CD4-positive, alpha-beta T cell treated with Interferon alpha-2 for 1 hour (primary cell): ENCODE measurements around the gene TMEM131.

Experiments used
- DNase-seq, 2 donors: peaks; one replicate each; pipeline ENCODE4 v3.0.0-alpha.2; 2020 to 2022

TMEM131 gene

DNA sequence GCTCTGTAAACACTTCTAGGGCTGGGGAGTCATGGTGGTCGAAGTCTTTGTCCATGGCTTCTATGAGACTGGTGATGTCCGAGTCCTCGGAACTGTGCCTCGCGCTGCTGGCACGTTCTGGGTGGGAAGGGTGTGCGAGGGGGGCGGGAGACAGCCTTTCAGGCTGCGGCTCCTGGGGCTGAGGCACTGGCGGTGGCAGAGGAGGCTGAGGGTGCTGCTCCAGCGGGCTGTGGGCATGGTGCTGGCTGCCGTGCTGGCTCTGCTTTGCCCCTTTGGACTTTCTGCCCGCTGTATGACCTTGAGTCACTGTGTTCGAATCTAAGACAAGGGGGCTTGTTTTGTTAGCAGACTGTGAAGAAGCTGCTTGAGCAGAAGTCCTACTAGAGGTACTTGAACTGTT lies 203.3 kb downstream of the TMEM131 start:
- DNase-seq, result no peak

DNA sequence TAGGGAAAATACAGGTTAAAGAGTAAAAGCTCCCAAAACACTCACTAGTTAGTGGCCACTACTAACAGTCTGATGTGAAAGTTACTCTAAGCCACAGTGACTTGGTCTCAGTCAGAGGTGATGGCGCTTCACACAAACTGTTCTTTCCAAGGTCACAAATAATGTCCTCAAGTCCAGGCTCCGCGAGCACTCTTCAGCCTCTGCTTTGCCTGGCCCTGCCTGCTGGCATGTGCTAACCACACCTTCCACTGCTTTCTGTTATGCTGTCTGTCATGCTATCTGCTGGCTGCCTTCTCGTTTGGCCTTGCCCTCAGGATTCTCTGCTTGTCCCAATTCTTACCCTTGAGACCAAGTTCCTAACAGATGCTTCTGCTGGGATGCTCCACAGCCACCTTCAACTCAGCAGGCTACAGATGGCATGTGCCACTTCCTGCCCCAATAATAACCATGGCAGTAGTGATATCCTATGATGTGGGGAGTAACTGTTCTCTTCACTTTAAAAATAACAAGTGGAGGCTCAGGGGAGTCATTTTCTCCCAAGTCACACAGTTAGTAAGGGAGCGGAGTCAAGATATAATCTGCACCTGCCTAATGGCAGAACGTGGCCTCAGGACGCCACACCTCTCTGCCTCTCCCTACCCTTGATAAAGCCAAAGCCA lies 206.6 kb downstream of the TMEM131 start:
- DNase-seq, result no peak

DNA sequence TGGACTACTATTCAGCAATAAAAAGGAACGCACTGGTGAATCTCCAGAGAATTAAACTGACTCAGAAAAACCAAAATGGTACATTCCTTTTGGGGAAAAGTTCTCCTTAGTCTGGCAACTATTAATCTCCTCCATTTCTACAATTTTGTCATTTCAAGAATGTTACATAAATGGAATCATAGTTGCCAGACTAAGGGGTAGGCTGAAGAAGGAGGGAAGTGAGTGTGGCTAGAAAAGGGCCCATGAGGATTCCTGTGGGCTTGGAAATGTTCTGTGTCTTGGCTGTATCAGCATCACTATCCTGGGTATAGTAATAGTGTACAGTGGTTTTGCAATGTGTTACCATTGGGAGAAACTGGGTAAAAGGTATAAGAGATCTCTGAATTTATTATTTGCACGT lies 209.9 kb downstream of the TMEM131 start:
- no peak for DNase-seq

DNA sequence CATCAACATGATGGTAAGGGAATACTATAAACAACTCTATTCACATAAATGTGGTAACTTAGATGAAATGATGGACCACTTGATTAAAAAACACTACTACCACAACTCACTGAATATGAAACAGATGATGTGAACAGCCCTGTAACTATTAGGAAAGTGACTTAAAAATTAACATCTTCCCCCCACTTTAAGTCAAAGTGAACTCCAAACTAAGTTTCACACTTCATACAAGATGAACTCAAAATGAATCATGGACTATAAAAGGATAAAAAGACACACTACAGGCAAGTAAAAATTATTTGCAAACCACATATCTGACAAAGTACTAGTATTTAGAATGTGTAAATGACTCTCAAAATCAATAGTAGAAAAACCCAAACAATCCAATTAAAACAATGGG lies 210.8 kb downstream of the TMEM131 start:
- DNase-seq, result no peak

DNA sequence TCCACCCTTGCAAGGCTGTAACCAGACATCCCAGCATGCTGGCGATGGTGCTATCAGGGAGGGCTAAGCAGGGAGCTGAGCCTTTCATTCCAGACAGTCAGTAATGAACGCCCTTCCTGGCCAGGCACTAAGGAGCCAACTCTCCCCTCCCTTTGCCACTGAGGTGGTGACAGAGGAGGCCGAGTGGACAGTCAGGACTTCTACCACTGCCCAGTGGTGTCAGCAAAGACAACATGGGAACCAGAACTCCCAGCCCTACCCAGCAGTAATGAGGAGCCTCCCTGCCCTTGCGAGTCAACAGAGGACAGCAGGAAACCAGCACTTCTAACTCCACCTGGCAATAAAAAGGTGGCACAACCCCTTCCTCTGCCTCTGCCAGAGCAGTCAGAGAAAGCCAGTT lies 213.8 kb downstream of the TMEM131 start:
- DNase-seq, result no peak

DNA sequence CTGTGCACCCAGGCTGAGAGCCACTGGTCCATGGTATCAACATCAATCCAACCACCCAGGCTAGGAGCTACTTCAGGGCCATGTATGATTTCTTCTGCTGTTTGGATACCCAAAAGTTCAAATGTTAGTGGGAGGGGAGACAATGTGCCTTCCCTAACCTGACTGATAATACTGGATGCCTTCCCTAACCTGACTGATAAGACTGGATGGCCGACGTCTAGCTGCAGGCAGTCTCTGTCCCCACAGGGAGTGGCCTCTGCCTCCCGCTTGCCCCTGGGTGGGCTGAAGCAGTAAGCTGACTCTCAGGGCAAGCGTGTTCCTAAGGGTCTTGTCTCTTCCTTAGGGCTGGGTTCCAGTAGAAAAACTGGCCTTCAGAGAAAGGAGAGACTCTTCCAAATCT lies 216.6 kb downstream of the TMEM131 start:
- no peak for DNase-seq

DNA sequence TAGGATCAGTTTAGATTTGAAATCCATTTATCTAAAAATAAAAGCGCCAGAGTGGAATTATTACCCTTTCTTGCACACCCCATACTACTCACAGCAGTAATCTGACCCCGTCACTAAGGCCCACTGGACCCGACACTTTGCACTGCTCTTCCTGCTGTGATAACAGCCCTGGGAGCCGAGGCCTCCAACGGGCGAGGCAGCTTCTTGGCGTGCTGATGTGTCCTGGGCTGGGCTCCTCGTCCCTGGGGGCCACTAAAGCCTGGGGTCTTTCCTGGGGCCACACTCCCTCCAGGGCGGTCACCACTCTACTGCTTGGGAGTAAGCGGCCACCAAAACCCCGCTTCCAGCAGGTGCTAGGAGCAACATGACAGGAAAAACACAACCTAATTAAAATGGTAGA lies 220.7 kb downstream of the TMEM131 start:
- no peak for DNase-seq

DNA sequence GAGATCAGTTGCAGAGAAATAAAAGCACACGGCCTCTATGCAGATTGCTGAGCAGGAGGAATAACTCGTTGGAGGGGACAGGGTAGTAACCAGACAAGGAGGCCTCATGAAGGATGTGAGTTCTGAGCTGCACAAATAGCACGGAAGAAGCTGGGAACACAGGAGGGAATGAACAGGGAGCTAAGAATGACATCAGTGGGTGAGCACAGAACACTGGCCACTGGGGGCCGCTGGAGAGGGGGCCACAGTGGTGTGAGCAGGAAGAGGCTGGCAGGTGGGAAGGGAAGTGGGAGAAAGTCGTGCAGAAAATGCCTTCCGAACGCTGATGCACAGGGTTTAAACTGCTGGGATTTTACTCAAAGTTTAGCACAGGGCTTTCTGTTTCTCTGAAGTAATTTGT lies 221.3 kb downstream of the TMEM131 start:
- no peak for DNase-seq

DNA sequence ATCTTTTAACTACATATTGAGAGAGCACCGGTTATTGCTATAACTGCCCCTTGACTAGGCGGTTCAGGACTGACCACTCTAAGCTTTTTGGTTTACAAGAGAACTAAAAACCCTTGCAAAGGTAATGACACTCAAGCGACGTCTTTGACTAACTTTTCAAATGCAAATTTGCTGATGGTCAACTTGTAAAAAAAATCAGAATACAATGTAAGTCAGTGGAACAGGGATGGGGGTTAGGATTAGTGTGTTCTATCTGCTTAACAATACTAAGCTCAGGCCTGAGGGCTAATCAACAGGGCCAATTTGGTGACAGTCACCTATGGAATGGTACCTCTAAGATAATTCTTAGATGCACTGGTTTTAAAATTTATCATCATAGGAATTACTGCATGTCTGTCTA lies 225.3 kb downstream of the TMEM131 start:
- DNase-seq, result no peak

DNA sequence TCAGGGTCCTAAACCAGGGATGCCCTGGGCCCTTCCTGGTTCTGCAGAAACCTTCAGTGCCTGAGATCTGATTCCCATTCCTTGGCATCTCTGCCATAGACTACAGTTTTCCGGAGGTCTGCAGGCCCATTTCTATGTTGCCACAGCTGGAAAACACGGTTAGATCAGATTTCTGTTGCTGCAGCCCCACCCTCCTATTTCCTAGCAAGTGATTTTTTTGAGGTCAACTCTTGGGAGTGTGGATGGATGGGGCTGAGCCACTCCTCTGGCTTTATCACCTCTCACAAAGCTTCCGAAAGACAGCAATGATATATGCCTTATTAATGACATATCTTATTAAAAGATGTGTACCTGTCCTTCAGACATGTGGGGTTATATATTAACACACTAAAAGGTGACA lies 226.0 kb downstream of the TMEM131 start:
- DNase-seq, result no peak

DNA sequence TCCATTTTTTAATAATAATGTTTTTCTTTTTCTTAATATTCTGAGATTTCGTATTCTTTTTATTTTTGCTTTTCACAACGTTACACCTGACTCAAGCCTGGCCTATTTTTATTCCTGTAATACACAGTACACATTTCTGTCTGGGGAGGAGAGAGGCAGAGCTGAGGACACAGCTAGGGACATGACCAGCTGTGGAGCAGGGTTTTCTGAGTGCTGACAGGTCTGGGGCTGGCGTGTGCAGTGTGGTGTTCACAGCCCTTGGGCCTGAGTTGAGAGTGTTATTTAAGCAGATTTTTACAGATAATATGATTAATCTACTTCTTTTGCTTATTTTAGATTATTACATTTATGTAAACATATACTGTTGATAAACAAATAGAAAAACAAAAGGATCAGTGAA lies 226.4 kb downstream of the TMEM131 start:
- DNase-seq, result no peak

DNA sequence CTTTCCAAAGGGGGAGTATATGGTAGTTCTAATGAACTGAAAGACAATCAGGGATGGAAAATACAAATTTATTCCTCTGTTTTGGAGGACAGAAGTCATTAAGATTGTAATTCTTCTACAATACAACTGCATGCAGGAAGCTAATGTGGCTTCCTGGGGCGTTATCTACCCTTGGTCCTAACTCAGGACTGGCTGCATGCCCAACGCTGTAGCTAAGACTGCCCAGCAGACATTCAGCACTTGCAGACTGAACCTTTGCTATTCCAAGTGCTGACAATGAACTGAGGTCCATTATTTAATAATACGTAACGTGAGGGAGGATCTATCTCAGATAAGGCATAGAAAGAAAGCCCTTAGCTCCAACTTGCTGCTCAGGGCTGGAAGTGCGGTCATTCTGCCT lies 229.2 kb downstream of the TMEM131 start:
- DNase-seq, result no peak

DNA sequence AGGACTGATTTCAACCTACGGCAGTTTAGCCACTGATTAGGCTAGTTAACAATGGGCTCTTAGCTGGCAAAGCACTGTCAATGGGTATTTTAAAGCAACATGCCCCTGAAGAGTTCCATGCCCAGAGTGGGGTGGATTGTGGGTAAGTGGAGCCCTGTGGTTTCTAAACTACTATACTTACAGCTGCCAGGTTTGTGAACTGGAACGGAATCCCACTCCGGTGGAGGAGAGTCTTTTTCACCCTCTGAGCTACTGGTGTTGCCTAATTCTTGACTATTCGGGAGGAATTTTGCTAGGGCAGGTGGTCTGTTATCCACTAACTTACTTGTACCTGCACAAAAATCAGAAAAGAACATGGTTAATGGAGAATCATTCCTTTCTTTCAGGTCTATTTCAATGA lies 229.8 kb downstream of the TMEM131 start:
- no peak for DNase-seq

DNA sequence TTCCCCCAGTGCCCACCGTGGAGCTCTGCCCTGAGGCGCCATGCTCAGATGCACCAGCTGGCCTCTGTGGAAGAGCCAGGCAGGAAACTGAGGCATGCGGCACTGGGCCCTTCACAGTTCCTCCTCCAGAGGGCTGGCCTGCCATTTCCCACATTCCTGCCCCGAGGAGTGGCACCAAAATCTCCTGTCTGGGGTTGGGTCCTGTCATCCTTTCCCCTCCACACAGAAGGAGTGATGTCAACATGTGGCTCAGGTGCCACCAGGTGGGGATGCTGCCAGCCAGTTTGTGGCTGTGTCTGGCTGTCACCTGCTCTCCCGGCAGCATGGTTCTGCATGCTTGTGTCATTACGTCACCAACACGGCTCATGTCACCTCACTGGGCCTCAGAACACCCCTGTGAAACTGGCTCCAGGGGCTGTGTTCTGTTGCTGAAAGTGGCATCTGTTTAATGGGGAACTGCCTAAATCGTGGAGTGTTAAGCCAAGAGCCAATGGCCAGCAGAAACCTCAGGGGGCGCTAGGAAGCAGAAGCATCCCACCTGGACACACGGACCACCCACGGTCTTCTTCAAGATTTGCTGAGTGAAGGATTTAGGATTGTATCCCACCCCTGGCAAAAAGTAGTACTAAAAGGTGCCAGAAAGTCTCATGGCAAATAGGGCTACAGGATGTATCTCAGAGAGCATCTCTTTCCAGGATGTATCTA lies 231.0 kb downstream of the TMEM131 start:
- DNase-seq, result no peak

DNA sequence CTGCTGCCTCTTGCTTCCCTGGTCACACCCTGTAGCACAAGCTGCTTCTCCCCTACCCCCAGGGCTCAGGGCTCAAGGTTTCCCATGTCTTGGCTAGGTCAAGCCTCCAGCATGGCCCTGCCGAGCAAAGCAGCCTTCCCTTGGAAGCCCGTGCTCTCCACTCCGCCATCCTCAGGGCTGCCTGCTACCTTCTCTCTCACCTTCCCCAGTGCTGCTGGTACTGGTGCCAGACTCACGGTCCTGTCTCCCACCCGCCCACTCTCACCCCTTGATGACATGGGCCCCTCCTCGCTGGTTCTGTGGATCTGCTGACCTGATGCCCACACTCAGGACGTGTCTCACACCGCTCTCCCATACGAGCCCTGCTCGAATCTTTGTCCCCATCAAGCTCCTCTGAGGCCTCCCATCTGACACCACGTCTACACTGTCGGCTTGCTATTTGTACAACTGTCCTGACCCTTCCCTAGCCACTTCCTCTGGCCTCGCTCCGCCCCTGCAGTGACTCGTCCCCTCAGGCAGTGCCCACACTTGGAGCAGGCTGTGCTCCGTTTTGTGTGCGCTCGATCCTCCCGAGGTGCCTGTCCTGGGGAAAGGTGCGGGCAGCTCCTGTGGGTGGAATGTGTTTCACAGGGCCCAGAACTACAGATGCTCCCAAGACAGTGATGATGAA lies 232.4 kb downstream of the TMEM131 start:
- no peak for DNase-seq

DNA sequence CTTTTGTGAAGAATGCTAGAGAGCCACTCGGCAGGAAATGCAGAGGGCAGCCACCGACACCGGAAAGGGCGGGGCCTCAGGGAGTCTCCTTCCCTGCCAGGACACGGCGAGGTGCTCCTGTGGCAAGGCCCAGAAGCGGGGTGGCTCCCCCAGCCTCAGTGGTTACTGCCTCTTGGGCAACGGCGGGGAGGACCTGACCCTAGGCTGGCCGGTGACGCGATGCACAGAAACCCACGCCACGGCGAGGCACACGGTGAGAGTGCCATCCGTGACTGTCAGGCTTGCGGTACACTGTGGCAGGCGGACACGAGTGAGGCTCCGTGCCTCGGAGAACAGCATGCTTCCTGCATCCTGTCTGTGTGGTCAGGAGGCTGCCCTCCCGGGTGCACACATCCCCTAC lies 234.6 kb downstream of the TMEM131 start:
- DNase-seq, result peak; percentile 26 to 65

DNA sequence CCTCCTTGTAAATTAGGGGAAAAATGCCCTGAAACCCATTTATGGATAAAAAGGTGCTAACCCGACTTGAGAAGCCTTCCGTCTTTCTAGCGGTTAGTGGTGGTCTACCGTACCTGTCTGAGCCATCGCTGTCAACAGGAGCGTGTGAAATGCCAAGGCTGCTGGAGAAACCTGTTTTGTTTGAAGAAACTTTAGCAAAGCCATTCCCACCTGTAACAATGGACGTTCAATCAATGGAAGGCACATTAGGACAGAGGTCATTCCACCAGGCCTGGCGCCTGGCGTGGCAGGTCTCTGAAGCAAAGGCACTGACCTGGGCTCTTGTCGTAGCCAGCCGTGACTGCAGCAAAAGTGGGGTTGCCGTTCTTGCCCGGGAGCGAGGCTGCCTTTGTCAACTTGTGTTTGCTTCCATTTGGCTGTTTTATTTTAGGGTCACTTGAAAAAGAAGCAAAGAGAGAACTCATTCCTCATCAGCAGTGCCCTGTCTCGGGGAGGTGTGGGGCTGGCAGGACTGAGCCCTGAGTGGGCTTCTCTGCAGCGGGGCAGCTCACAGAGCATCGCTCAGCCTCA lies 235.2 kb downstream of the TMEM131 start:
- no peak for DNase-seq

DNA sequence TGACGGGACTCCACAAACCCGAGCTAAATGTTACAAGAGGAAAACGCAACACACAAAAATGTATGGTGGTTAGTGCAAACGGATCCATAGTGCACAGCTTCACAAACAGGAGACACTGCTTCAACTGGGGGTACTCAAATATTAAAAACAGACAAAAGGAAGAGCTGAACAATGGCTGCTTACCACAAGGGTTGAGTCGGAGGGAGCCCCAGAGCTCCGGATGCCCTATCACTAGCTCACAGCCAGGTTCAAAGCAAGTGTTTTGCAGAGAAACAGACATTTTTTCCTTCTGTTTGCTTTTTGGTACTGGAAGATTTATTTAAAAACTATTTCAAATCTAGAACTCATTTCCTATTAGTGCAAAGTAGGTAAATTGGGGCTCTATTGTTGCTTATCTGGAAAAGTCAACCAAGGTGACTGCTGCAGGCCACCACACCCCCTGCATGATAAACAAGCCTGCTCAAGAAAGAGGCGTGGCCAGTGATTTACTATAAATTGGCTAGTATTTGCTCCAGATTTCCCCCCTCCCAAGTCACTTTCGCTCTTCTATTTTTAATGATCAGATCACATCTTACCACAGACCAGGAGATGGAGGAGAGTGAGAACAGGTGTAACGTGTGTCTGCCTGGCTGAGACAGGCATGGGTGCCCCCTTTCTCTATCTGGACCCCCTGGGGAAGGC lies 235.9 kb downstream of the TMEM131 start:
- DNase-seq, result peak in 1 of 2 donors; percentile 52

DNA sequence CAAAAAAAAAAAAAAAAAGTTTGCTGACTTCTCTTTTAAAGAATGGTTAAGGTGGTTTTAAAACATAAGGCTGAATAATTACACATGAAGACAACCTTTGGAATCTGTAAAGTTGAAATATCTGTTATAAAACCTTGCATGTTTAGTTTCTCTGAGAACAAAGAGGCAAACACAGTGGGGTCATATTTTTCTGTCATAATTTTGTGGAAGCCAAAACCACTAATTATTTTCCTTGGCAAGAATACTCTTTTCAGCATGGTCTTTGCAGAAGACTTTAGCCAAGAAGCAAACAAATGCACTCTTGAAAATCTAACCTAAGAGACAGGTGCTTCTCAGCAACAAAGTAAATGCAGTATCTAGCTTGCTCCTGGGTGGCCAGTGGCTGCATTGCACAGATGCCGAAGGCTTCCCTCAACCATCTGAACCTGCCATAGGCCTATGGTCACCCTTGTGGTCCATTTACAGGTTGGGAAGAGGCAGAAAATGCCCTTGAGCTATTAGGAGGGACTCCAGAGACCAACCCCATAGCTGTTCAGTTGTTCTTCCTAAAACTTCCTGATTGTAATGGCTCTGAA lies 237.5 kb downstream of the TMEM131 start:
- no peak for DNase-seq

DNA sequence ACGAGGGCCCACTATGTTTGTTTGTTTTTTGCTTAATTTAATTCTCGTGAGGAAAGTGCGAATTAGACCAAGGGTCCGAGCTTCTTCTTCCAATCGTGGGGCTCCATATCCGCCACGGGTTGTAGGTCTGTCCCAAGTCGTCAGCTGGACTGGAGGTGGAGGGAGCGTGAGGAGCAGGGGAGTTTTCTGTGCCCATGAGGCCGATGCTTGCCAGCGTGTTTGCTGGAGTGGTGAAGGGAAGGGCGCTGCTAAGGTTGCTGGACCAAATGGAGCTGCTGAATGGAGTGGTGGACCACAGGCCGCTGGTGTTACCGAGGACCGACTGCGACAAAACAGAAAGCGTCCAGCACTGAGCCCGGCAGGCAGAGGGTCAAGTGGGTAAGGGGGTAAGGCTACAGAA lies 238.7 kb downstream of the TMEM131 start:
- DNase-seq, result no peak

DNA sequence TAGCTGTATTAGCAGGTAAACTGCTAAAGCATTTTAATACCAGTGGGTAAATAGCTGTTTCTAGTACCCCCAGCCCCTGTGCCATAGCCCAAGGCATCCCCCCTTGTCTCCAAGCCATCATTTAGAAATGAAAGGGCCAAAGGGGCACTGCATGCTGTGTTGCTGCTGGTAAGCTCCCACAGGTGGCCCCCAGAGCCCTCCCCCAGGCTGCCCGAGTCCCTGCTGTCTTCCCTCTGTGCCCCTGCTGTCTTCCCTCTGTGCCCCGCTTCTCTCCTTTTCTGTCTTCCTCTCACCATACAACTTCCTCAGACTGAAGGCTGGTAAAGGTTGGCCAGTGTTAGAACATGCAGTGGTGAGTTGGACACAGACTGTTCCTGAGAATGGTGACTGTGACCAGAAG lies 240.3 kb downstream of the TMEM131 start:
- no peak for DNase-seq

DNA sequence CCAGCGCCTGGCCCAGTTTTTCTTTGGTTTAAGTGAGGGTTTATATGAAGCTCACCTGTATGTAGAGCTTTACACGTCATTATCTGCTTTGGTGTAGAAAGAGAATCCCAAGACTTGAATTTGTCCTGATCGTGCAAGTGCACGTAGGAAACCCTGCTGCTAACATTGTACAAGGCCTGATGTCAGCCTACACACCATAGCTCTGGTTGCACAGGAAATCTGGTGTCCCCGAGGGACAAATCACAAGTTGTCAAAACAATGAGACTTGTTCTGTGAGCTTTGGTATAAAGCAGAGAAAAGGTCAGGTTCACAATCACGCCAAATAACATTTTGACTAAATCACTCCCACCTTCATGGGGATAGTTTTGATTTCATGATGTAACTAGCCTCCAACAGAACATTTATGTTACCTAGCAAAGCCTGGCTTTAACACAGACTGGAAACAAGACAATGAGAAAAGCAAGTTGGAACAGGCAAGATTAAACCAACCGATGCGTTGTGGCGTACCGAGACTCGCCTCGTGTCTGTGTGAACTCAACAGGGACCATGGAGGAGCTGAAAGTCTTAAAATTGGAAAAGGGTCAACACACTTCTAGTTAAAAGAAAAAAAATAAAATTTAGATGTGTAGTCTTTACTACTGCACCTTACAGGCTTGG lies 240.9 kb downstream of the TMEM131 start:
- DNase-seq, result no peak
